ENCODE results near the gene MAPK12.

MAPK12 gene

GRCh38 chr22:50299785-50300619 lies 38.5 kb upstream of the MAPK12 start:
- in situ Hi-C loops (cut with MboI; ENCODE audit: low sequenced_read_pairs) = no loop called here

GRCh38 chr22:50298937-50299784 lies 37.7 kb upstream of the MAPK12 start:
- in situ Hi-C loops (cut with MboI; ENCODE audit: low sequenced_read_pairs) = no loop called here

- in situ Hi-C loops (cut with MboI; ENCODE audit: low sequenced_read_pairs) = no loop called here
These were observed 36.8 kb upstream of the MAPK12 start for GRCh38 chr22:50298266-50298637.

GRCh38 chr22:50297510-50298265 lies 36.2 kb upstream of the MAPK12 start:
- in situ Hi-C loops (cut with MboI; ENCODE audit: low sequenced_read_pairs) = no loop called here

GRCh38 chr22:50296658-50297490 lies 35.4 kb upstream of the MAPK12 start:
- in situ Hi-C loops (cut with MboI; ENCODE audit: low sequenced_read_pairs) = no loop called here

- in situ Hi-C loops (cut with MboI; ENCODE audit: low sequenced_read_pairs) = no loop called here
These were observed 32.8 kb upstream of the MAPK12 start for GRCh38 chr22:50294319-50294656.

GRCh38 chr22:50293441-50294318 lies 32.2 kb upstream of the MAPK12 start:
- in situ Hi-C loops (cut with MboI; ENCODE audit: low sequenced_read_pairs) = no loop called here

GRCh38 chr22:50292643-50293440 lies 31.4 kb upstream of the MAPK12 start:
- in situ Hi-C loops (cut with MboI; ENCODE audit: low sequenced_read_pairs) = no loop called here

- in situ Hi-C loops (cut with MboI; ENCODE audit: low sequenced_read_pairs) = no loop called here
These were observed 28.6 kb upstream of the MAPK12 start for GRCh38 chr22:50289942-50290630.

- in situ Hi-C loops (cut with MboI; ENCODE audit: low sequenced_read_pairs) = no loop called here
These were observed 27.9 kb upstream of the MAPK12 start for GRCh38 chr22:50289151-50289941.

GRCh38 chr22:50287731-50288130 lies 26.2 kb upstream of the MAPK12 start:
- in situ Hi-C loops (cut with MboI; ENCODE audit: low sequenced_read_pairs) = no loop called here

- in situ Hi-C loops (cut with MboI; ENCODE audit: low sequenced_read_pairs) = no loop called here
These were observed 25.3 kb upstream of the MAPK12 start for GRCh38 chr22:50286701-50287318.

- in situ Hi-C loops (cut with MboI; ENCODE audit: low sequenced_read_pairs) = no loop called here
These were observed 24.8 kb upstream of the MAPK12 start for GRCh38 chr22:50286275-50286674.

GRCh38 chr22:50285568-50286229 lies 24.2 kb upstream of the MAPK12 start:
- in situ Hi-C loops (cut with MboI; ENCODE audit: low sequenced_read_pairs) = no loop called here

- in situ Hi-C loops (cut with MboI; ENCODE audit: low sequenced_read_pairs) = no loop called here
These were observed 23.0 kb upstream of the MAPK12 start for GRCh38 chr22:50284479-50284878.

GRCh38 chr22:50283821-50284220 lies 22.3 kb upstream of the MAPK12 start:
- in situ Hi-C loops (cut with MboI; ENCODE audit: low sequenced_read_pairs) = no loop called here

Measured in hTERT RPE-1 (cell line).